ENCODE results near the gene TFDP2. TPM values are rescaled to one million over a fixed set of nuclear protein-coding genes. Genes with fewer than 3 reads are reported as not detected.

TFDP2 gene
- total and polyA plus RNA-seq, 9 of the 15 experiments (the other 6 are each of a cell fraction or from before 2014, with no cell fraction given), result 95.6 to 179 (median 126) TPM

DNA sequence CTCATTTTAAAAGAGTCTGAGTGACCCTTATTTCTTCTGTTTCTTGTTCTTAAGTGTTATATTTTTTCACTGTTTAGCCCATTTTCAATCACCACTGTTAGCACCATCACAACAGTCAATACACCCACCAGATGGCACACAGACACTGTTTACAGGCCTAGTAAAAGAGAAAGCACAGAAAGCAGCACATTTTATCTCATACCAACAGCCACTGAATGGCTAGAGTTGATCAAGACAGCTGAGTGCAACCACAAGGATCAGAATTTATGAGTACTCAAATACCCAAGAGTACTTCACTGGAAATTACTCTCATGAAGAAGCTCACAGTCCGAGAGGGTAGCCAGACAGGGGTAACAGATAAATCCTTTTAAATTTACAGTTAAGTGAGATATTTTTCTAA is 127.0 kb downstream of the TFDP2 start (continued):
- TF ChIP-seq, protein P1, sequence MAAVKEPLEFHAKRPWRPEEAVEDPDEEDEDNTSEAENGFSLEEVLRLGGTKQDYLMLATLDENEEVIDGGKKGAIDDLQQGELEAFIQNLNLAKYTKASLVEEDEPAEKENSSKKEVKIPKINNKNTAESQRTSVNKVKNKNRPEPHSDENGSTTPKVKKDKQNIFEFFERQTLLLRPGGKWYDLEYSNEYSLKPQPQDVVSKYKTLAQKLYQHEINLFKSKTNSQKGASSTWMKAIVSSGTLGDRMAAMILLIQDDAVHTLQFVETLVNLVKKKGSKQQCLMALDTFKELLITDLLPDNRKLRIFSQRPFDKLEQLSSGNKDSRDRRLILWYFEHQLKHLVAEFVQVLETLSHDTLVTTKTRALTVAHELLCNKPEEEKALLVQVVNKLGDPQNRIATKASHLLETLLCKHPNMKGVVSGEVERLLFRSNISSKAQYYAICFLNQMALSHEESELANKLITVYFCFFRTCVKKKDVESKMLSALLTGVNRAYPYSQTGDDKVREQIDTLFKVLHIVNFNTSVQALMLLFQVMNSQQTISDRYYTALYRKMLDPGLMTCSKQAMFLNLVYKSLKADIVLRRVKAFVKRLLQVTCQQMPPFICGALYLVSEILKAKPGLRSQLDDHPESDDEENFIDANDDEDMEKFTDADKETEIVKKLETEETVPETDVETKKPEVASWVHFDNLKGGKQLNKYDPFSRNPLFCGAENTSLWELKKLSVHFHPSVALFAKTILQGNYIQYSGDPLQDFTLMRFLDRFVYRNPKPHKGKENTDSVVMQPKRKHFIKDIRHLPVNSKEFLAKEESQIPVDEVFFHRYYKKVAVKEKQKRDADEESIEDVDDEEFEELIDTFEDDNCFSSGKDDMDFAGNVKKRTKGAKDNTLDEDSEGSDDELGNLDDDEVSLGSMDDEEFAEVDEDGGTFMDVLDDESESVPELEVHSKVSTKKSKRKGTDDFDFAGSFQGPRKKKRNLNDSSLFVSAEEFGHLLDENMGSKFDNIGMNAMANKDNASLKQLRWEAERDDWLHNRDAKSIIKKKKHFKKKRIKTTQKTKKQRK (IDR thresholded peaks at IDR 0.05; ENCODE audit: borderline replicate concordance, low read depth, low read length), result no peak
- TF ChIP-seq, protein P2, sequence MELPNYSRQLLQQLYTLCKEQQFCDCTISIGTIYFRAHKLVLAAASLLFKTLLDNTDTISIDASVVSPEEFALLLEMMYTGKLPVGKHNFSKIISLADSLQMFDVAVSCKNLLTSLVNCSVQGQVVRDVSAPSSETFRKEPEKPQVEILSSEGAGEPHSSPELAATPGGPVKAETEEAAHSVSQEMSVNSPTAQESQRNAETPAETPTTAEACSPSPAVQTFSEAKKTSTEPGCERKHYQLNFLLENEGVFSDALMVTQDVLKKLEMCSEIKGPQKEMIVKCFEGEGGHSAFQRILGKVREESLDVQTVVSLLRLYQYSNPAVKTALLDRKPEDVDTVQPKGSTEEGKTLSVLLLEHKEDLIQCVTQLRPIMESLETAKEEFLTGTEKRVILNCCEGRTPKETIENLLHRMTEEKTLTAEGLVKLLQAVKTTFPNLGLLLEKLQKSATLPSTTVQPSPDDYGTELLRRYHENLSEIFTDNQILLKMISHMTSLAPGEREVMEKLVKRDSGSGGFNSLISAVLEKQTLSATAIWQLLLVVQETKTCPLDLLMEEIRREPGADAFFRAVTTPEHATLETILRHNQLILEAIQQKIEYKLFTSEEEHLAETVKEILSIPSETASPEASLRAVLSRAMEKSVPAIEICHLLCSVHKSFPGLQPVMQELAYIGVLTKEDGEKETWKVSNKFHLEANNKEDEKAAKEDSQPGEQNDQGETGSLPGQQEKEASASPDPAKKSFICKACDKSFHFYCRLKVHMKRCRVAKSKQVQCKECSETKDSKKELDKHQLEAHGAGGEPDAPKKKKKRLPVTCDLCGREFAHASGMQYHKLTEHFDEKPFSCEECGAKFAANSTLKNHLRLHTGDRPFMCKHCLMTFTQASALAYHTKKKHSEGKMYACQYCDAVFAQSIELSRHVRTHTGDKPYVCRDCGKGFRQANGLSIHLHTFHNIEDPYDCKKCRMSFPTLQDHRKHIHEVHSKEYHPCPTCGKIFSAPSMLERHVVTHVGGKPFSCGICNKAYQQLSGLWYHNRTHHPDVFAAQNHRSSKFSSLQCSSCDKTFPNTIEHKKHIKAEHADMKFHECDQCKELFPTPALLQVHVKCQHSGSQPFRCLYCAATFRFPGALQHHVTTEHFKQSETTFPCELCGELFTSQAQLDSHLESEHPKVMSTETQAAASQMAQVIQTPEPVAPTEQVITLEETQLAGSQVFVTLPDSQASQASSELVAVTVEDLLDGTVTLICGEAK (IDR thresholded peaks at IDR 0.05), result no peak
- TF ChIP-seq, protein P2 (CRISPR knock-in tag; IDR thresholded peaks at IDR 0.05), result no peak
- TF ChIP-seq ZKSCAN1 (IDR thresholded peaks at IDR 0.05; ENCODE audit: low read depth, low read length) (no peak), MTF1 (CRISPR knock-in tag; IDR thresholded peaks at IDR 0.05; ENCODE audit: borderline replicate concordance) (no peak), GABPA (tag; conservative IDR thresholded peaks at IDR 0.05; ENCODE audit: low read depth) (no peak), JUND (IDR thresholded peaks at IDR 0.05; ENCODE audit: borderline replicate concordance, low read depth, low read length) (peak; percentile 50; the same call in 1 of the 2 replicates), JUND (tag; IDR thresholded peaks at IDR 0.05; ENCODE audit: borderline replicate concordance, low read depth, low read length) (peak; percentile 72; the same call in 2 of the 3 replicates)
- TF ChIP-seq, protein P3, sequence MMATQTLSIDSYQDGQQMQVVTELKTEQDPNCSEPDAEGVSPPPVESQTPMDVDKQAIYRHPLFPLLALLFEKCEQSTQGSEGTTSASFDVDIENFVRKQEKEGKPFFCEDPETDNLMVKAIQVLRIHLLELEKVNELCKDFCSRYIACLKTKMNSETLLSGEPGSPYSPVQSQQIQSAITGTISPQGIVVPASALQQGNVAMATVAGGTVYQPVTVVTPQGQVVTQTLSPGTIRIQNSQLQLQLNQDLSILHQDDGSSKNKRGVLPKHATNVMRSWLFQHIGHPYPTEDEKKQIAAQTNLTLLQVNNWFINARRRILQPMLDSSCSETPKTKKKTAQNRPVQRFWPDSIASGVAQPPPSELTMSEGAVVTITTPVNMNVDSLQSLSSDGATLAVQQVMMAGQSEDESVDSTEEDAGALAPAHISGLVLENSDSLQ (IDR thresholded peaks at IDR 0.05), result peak; percentile 71
- TF ChIP-seq, protein P4, sequence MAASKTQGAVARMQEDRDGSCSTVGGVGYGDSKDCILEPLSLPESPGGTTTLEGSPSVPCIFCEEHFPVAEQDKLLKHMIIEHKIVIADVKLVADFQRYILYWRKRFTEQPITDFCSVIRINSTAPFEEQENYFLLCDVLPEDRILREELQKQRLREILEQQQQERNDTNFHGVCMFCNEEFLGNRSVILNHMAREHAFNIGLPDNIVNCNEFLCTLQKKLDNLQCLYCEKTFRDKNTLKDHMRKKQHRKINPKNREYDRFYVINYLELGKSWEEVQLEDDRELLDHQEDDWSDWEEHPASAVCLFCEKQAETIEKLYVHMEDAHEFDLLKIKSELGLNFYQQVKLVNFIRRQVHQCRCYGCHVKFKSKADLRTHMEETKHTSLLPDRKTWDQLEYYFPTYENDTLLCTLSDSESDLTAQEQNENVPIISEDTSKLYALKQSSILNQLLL (CRISPR knock-in tag; IDR thresholded peaks at IDR 0.05; ENCODE audit: borderline replicate concordance), result no peak

Measured in K562 (cell line).